HepG2 (cell line): ENCODE results near the gene VAPB.
"Not testable (repeated sequence)": the region's sequence is repeated elsewhere in the genome, so short reads cannot be mapped to it uniquely, and the experiment has no call there.

Experiments used
- CTCF ChIP-seq: sonication (generic); formaldehyde crosslinking; IDR thresholded peaks from 2 replicates; pipeline ENCODE4 v1.5.0; 2020; ENCODE audit warnings: mild to moderate bottlenecking, missing genetic modification reagents, moderate library complexity
- REST ChIP-seq, 2 experiments: IDR thresholded peaks; 2 replicates each; pipeline ENCODE4 v1.6.1; 2011 to 2012; ENCODE audit warnings: low read length in 2 of 2, borderline replicate concordance in 1 of 2, low read depth in 1 of 2, mild to moderate bottlenecking in 1 of 2, moderate library complexity in 1 of 2

GRCh38 chr20:58427571-58427970, 38.5 kb downstream of the VAPB start:
- TF ChIP-seq REST (IDR thresholded peaks at IDR 0.05; ENCODE audit: borderline replicate concordance in 1 of 2, low read depth in 1 of 2, low read length in 2 of 2); CTCF: not testable (repeated sequence)
